Adipose tissue (tissue), 3 donors: Measurements from ENCODE around the gene THEMIS. TPM values are rescaled to one million over a fixed set of nuclear protein-coding genes. Genes with fewer than 3 reads are reported as not detected.
"Not testable (repeated sequence)": the region's sequence is repeated elsewhere in the genome, so short reads cannot be mapped to it uniquely, and the experiment has no call there.

Source experiments
- H3K27ac ChIP-seq: one replicate; pipeline ENCODE4 v1.5.1; 2013; ENCODE audit warnings: low read depth, low read length
- WGBS, 3 donors: extraction: QIAGEN DNeasy Blood & Tissue Kit; methylation state at CpG; one replicate each; pipeline ENCODE4 v1.1.7; 2013; 5-methylcytosine and 5-hydroxymethylcytosine counted together
- polyA plus RNA-seq, 3 donors: library from polyadenylated mRNA; stranded (reverse); fragments of 200-250 nt; gene quantifications; one replicate each; pipeline ENCODE4 v1.2.3, GENCODE V29; 2013
- donor health status: healthy with polysubstance abuse.
- donor health status: Bipolar disorder and iron deficiency.
- donor health status: healthy.

Gene THEMIS
- polyA plus RNA-seq, 3 donors, result 0.12 to 0.25 TPM; not detected in 1

GRCh38 chr6:127690588-127690987 lies 210.3 kb downstream of the THEMIS start:
- H3K27ac ChIP-seq, result no peak overlapping the region

- no peak overlapping the region for H3K27ac ChIP-seq
Observed at GRCh38 chr6:127690092-127690491, 210.8 kb downstream of the THEMIS start.

GRCh38 chr6:127687490-127687889 lies 213.4 kb downstream of the THEMIS start:
- WGBS, 3 donors, result 74 to 88% (median 82%) methylated on average over 3 of the region's 3 CpGs
- not testable (repeated sequence) for H3K27ac ChIP-seq

- no peak overlapping the region for H3K27ac ChIP-seq
Observed at GRCh38 chr6:127686084-127686483, 214.8 kb downstream of the THEMIS start.

- WGBS, 3 donors, result 71 to 89% (median 84%) methylated on average over 1 of the region's 1 CpG
- H3K27ac ChIP-seq, result no peak overlapping the region
Observed at GRCh38 chr6:127684501-127684900, 216.4 kb downstream of the THEMIS start.
